GM18909 (cell line): Measurements from ENCODE around the gene ADCK2.
"Not testable (repeated sequence)": the region's sequence is repeated elsewhere in the genome, so short reads cannot be mapped to it uniquely, and the experiment has no call there.

Experiments used
- ATAC-seq: cut with Tn5 transposase; IDR thresholded peaks from one replicate; pipeline ENCODE4 v1.9.1; 2021; ENCODE audit warnings: mild to moderate bottlenecking; ENCODE audit not compliant: unreplicated experiment, poor library complexity

Gene ADCK2

DNA sequence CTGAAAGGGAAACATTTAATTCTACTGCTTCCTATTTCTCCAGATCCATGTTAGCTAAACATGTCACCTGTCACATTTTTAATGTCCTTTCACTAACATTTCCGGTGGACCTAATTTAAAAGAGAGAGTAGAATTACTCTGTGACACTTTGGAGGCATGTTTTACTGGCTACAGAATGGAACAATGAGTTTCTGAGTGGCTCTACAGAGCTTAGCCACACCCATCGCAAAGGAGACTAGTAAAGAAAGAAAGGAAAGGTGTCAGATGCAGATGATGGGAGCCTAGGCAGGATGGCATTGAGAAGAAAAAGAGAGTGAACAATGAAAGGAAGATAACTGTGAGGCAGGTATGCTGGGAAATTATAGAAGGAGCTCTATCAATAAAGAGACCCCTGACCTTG is 59.7 kb downstream of the ADCK2 start:
- ATAC-seq: no peak

DNA sequence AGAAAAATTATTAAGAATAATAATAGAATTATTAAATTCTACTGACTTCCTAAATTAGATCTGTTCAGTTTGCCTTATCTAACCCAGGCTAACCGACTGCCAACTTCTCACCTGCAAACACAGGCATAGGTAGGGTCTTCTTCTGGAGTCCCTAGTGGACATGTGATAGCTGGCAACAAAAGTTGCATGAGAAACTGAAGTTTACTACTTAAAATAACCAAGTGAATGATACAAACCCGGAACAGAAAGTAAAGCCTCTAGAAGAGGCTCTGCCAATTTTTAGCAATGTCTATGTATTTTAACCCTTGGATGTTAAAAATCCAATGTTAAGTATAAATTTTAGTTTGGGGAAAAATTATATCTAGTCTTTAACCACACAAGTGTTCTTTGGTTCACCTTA is 61.4 kb downstream of the ADCK2 start:
- no peak for ATAC-seq

DNA sequence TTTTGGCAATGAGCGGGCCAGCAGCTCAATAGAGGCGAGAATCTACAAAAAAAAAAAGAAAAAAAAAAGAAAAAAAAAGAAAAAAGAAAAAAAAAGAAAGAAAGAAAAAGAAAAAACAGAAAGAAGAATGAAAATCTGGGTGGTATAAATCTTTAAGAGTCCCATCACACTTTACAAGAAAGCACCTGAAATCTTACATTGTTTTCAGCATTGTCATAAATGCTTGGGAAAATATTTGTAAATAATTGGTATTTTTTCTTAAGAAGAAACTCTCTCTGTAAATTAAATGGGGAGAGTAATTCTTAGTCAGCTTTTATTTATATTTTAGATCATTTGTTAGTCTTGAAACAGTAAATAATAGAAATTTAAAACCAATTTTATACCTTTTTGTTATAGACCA is 62.0 kb downstream of the ADCK2 start:
- no peak for ATAC-seq

DNA sequence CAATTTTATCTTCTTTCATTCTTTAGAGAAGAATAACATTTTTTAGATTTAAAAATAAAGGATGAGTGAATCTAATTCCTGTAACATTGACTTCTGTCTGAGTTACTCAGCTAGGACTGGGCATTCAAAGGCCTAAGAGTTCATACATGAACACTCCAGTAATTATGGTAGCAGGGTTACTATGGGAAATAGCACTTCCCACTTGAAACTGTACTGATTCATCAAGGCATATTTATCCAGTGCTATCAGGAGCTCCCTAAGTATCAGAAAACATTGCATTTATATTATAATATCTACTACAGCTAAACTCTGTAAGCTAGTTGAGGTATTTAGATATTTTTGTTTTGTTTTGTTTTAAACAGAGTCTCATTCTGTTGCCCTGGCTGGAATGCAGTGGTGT is 65.5 kb downstream of the ADCK2 start:
- no peak for ATAC-seq

DNA sequence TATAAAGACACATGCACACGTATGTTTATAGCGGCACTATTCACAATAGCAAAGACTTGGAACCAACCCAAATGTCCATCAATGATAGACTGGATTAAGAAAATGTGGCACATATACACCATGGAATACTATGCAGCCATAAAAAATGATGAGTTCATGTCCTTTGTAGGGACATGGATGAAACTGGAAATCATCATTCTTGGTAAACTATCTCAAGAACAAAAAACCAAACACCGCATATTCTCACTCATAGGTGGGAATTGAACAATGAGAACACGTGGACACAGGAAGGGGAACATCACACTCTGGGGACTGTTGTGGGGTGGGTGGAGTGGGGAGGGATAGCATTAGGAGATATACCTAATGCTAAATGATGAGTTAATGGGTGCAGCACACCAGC is 70.5 kb downstream of the ADCK2 start:
- not testable (repeated sequence) for ATAC-seq

DNA sequence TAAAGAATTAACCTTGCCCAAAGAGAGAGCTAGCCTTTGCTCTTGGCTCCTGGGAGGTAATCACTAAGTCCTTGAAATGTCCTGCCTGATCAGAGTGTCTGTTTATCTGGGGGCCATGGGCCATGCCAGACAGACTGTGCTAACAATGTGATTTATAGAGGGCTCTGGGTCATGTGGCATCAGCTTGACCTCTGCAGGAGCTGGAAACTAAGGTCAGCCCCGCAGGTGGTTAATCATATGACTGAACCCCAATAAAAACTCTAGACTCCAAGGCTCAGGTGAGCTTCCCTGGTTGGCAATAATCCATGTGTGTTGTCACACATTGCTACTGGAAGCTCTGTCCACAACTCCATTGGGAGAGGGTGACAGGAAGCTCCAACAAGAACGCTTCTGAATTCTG is 71.3 kb downstream of the ADCK2 start:
- ATAC-seq: no peak
